Progenitor cell of endocrine pancreas (in vitro differentiated cells): Measurements from ENCODE around the gene RGS3. TPM values are rescaled to one million over a fixed set of nuclear protein-coding genes. Genes with fewer than 3 reads are reported as not detected.

Source experiments
- DNase-seq: peaks from one replicate; pipeline ENCODE4 v3.0.0; 2021; ENCODE audit warnings: low spot score; ENCODE audit not compliant: unreplicated experiment
- H3K27ac Mint-ChIP-seq: 2 replicates; pipeline ENCODE4 v1.8.0; 2021; ENCODE audit warnings: mild to moderate bottlenecking, moderate library complexity, mixed read lengths
- H3K27me3 Mint-ChIP-seq: 2 replicates; pipeline ENCODE4 v1.8.0; 2021; ENCODE audit warnings: mixed read lengths
- H3K36me3 Mint-ChIP-seq: 2 replicates; pipeline ENCODE4 v1.8.0; 2022; ENCODE audit warnings: mixed read lengths; ENCODE audit not compliant: insufficient read depth
- H3K4me1 Mint-ChIP-seq: 2 replicates; pipeline ENCODE4 v1.8.0; 2021; ENCODE audit warnings: low read depth, mixed read lengths
- H3K4me3 Mint-ChIP-seq: 2 replicates; pipeline ENCODE4 v1.8.0; 2021; ENCODE audit warnings: low read depth, mild to moderate bottlenecking, moderate library complexity, mixed read lengths
- H3K9me3 Mint-ChIP-seq: 2 replicates; pipeline ENCODE4 v1.8.0; 2021; ENCODE audit warnings: low read depth, mixed read lengths
- total RNA-seq: library from RNA; stranded (reverse); gene quantifications from 2 replicates; pipeline ENCODE4 v1.2.1, GENCODE V29; 2021
- TF ChIP-seq, protein P1 (sequence below): fragments of 200-600 bp; sonication (generic); IDR thresholded peaks from one replicate; pipeline ENCODE4 v1.5.0; 2021; ENCODE audit warnings: antibody characterized with exemption, mild to moderate bottlenecking; ENCODE audit not compliant: unreplicated experiment

Gene RGS3
- total RNA-seq, 1 donor from 2014 or later = 39.3 TPM

DNA sequence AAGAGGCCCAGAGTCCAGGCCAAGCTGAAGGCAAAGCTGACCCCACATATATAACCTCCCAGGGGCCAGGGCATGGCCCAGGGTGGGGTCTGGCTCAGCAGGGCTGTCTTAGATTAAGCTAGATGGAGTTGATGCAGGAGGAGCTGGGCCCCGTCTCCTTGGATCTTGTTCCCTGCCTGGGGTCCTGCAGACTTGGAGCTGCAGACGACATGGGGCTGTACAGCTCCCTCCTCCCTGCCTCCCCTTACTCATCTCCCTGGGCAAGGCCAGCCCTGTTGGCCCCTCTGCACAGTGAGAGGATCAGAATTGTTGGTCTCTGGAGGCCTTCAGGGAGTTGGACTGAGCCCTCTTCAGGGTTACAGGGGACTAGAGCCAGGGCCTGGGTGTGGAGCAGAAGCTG is 134.9 kb downstream of the RGS3 start:
- no peak for DNase-seq
- H3K27me3 Mint-ChIP-seq = no peaks in the 10 kb centered on the region
- TF ChIP-seq, protein P1, sequence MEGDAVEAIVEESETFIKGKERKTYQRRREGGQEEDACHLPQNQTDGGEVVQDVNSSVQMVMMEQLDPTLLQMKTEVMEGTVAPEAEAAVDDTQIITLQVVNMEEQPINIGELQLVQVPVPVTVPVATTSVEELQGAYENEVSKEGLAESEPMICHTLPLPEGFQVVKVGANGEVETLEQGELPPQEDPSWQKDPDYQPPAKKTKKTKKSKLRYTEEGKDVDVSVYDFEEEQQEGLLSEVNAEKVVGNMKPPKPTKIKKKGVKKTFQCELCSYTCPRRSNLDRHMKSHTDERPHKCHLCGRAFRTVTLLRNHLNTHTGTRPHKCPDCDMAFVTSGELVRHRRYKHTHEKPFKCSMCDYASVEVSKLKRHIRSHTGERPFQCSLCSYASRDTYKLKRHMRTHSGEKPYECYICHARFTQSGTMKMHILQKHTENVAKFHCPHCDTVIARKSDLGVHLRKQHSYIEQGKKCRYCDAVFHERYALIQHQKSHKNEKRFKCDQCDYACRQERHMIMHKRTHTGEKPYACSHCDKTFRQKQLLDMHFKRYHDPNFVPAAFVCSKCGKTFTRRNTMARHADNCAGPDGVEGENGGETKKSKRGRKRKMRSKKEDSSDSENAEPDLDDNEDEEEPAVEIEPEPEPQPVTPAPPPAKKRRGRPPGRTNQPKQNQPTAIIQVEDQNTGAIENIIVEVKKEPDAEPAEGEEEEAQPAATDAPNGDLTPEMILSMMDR = no peak
- H3K9me3 Mint-ChIP-seq = no peaks in the 10 kb centered on the region
- H3K27ac Mint-ChIP-seq = no peak overlapping the region
- H3K4me1 Mint-ChIP-seq = peaks cover 38% of the 10 kb centered on the region
- H3K36me3 Mint-ChIP-seq = peaks cover 11% of the 10 kb centered on the region
- H3K4me3 Mint-ChIP-seq = no peak overlapping the region

DNA sequence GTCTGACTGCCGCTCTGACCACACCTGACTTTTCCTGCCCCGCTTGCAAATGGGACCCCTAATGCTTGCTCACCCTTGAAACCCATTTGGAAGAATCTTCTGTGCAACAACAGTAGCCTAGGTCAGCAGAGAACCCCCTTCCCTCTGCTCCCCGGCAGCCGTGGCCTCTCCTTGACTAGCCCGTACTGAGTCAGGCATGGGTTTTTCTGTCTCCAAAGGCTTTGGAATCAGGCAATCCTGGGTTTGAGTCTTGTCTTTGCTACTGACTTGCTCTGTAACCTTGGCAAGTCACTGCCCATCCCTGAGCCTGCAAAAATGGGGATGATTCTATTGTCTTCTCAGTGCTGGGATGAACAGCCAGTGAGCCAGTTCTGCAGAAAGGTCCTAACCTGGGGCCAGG is 135.4 kb downstream of the RGS3 start:
- no peak for DNase-seq
- no peak overlapping the region for H3K4me3 Mint-ChIP-seq
- H3K9me3 Mint-ChIP-seq = no peaks in the 10 kb centered on the region
- H3K27me3 Mint-ChIP-seq = no peaks in the 10 kb centered on the region
- peaks cover 11% of the 10 kb centered on the region for H3K36me3 Mint-ChIP-seq
- peaks cover 37% of the 10 kb centered on the region for H3K4me1 Mint-ChIP-seq
- TF ChIP-seq, protein P1 = no peak
- H3K27ac Mint-ChIP-seq = no peak overlapping the region

DNA sequence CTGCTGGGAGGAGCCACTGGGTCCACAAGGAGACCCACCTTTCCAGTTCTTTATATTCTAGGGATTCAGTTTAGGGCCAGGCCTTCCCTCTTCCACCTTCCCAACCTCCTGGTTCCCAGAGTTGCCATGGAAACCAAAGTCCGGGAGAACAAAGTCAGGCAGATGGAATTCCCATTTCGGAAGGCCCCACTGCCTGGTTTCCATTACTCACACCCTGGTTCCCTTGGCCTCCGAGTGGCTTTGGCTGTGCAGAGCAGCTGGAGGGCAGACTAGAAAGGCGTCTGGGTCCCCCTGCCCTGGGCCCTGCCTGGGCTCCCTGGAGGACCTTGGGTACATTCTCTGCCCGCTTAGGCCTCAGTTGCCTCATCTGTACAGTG is 136.1 kb downstream of the RGS3 start:
- TF ChIP-seq, protein P1 = no peak
- peaks cover 35% of the 10 kb centered on the region for H3K4me1 Mint-ChIP-seq

DNA sequence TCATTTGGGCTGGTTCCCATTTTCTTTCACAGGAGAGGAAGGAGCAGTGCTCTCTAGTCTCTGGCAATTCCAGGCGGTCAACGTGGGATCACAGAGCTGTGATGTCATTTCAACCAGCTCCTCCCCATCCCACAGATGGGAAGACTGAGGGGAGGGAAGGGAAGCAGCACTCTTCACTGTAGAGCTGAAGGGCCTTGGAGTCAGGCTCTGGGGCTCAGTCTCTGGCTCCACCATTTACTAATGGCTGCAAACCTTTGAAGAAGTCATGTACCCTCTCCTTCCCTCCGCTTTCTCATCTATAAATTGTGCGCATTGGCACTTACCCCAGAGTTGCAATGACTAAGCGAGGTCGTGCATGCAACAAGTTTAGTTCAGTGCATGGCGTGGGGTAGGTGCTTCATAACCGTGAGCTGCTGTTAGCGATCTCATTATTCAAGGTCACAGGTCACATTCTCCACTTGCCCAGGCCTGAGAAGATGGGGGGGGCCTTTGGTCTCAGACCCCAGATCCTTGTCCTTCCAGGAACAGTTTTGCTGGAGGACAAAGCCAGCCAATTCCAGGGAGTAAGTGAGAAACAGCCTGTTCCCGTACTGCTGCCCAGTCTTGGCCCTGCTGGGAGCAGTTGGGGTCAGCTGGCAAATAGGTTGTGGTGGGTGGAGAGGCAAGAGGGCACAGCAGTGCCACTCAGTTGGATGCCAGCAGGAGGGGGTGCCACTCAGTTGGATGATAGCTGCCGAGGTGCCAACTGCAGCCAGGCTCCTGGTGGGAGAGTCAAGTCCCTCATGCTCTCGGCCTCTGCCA is 136.7 kb downstream of the RGS3 start:
- Mint-ChIP-seq H3K4me3 (no peak overlapping the region), H3K27me3 (no peaks in the 10 kb centered on the region), H3K9me3 (no peaks in the 10 kb centered on the region), H3K36me3 (peaks cover 11% of the 10 kb centered on the region), H3K27ac (no peak overlapping the region), H3K4me1 (peaks cover 32% of the 10 kb centered on the region)
- TF ChIP-seq, protein P1 = no peak
- DNase-seq = no peak

More for the DNA sequence above, 136.1 kb downstream of the RGS3 start:
- no peak for DNase-seq
- no peak overlapping the region for H3K27ac Mint-ChIP-seq
- H3K4me3 Mint-ChIP-seq = no peak overlapping the region
- H3K36me3 Mint-ChIP-seq = peaks cover 11% of the 10 kb centered on the region
- no peaks in the 10 kb centered on the region for H3K9me3 Mint-ChIP-seq
- H3K27me3 Mint-ChIP-seq = no peaks in the 10 kb centered on the region

DNA sequence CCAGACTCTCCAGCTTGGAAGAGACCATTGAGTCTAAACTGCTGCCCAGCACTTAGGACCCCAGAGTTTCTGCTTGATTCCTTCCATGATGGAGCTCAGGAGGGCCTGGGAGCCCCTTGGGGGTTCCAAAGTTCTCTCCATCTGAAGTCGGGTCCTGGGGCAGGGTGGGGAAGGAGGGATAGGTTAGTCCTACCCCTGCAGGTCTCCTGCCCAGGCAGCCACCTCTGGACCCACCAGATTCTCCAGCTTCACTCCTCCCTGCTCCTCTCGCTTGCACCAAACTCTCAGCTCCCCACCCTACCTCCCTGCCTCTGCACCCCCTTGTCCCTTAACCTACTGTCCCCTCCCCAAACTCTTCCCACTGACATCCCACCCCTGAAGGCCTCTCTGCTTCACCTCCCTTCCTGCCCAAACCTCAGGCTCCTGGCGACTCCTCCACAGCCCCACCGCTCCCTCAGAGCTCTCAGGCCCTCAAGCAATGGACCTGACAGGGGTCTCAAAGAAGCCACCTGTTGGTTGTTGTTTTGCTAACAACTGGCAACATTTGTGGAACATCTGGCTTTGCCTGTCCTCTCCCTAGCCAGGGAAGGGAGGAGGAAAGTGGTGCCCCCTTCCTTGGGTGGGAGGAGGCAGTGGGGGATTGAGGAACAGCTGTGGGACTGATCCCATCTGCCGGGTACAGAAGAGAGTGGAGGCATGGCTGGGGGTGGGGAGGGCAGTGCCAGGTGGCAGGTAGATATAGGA is 137.5 kb downstream of the RGS3 start:
- TF ChIP-seq, protein P1 = no peak
- no peaks in the 10 kb centered on the region for H3K27me3 Mint-ChIP-seq
- no peak overlapping the region for H3K27ac Mint-ChIP-seq
- H3K4me3 Mint-ChIP-seq = no peak overlapping the region
- no peaks in the 10 kb centered on the region for H3K9me3 Mint-ChIP-seq
- peaks cover 26% of the 10 kb centered on the region for H3K4me1 Mint-ChIP-seq
- H3K36me3 Mint-ChIP-seq = peaks cover 7% of the 10 kb centered on the region
- DNase-seq = no peak
